NCI-H2107 (cell line): ENCODE results near the gene SLCO2B1.

ENCODE experiments used
- DNase-seq: peaks from one replicate; lab custom pipeline; 2025; lab: John Stamatoyannopoulos, UW

The SLCO2B1 gene

GRCh38 chr11:75145196-75145971 is 5.5 kb upstream of the SLCO2B1 start:
- DNase-seq, result no peak

DNA sequence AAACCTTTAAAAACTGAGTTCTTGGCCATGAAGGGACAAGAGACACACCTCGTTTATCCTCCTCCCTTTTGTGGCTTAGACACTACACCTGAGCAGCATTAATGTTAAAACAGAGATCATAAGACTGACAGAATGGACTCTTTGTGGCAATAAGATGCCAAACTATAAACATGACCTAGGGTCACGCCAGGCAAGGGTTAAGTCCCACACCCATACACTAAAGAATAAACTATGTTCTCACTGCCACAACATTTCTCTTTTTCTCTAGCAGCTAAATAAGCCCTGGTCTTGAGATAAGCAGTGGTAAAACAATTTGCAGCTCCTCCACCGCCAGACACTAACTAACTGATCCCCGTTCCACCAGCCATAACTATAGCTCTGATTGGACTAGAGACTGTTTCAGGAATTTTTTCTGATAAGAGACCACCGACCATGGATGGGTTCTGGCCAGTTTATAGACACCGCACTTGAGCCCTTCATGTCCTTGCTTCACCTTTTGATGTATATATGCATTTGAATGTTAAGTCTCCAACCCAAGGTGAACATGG is 4.9 kb upstream of the SLCO2B1 start:
- DNase-seq, result no peak

DNA sequence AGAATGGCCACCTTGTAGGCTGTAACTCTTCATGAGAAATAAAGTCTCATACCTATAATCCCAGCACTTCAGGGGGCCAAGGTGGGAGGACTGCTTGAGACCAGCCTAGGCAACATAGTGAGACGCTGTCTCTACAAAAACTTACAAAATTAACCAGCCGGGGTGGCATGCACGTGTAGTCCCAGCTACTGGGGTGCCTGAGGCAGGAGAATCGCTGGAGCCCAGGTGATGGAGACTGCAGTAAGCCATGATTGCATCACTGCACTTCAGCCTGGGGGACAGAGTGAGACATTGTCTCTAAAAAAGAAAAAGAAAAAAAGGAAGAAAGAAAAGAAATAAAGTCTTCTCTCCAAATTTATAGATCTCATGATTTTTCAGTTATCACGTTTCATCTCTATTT is 4.2 kb upstream of the SLCO2B1 start:
- no peak for DNase-seq

DNA sequence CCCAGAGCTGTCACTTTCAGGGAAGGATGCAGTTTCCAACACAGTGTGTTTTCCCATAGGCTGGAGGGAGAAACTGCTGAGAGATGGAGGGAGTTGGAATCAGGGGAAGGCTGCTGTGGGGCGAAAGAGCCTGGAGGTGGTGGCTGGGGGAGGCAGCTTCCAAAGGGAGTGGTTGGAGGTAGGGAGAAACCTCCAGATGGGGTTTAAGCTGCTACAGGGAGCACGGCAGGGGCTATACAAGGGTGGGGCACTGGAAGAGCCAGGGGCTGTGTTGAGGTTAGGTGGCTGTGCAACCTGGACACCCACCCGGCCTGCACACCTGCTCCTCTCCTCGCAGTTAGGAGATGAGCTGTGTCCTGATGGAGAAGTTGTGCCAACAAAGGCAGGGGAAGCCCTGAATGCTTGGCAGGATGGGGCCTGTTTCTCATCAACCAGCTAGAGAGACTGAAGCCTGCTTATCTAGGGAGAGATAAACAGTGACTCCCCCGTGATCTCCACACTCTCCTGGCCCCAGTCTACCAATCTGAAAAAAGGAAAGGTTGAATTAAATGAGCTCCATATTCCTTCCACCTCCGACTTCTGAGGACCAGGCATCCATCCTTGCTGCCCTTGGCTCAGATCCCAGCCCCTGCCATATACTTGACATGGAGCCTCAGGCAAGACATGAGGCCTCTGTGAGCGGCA is 3.6 kb upstream of the SLCO2B1 start:
- no peak for DNase-seq

GRCh38 chr11:75147875-75148263 is 3.0 kb upstream of the SLCO2B1 start:
- no peak for DNase-seq

DNA sequence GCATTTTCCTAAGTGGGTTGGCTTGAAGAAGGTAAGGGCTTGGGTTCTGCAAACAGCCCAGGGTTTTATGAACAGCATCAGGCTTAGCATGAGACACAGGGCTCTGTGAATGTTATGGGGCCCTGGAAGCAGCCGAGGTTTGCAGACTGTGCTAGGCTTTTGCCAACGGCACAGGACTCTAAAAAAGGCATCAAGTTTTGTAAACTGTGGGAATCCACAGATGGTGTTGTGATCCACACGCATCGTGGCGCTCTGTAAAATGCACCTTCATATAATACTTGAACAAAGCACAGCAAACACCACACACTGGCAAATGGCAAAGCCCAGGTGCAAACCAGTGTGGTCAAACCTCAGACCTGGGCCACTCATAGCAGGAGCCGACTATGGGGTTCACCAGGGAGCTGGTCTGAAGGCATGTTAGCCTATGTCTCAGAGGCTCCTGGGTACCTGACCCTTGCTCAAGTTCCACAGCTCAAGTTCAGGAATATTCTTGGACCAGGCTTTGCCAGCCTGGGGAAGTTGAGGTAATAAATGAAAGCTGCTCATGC is 2.4 kb upstream of the SLCO2B1 start:
- no peak for DNase-seq

DNA sequence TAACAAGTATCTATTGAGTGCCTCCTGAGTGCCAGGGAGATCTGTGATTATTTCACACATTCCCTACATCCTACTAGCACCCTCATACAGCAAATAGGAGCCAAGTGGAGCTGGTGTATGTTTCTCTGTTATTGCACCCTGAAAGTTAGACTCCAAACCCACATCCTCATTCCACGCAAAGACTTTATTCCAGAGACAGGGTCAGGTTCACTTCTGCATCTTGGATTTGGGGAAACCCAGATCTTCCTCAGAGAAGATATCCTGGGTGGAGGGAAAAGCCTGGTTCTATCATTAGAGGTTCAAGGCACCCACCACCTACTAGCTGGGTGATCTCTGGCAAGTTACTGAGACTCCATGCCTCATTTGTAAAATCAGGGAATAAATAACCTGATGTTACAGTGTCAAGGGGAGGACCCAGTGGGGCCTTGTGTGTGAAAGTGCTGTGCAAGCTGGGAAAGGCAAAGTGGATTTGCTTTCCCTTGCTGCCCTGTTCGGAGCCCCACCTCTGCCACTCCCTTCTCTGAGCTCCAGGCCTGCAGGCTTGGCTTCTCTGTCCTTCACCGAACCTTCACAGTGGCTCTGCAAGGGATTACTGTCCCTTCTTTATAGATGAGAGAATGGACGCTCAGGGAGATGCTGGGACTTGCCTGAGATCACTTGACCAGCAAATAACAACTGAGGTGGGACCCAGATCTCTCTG is 991 bp upstream of the SLCO2B1 start:
- no peak for DNase-seq

GRCh38 chr11:75151346-75152047 is 590 bp downstream of the SLCO2B1 start:
- DNase-seq, result no peak

GRCh38 chr11:75152090-75152489 is 1.2 kb downstream of the SLCO2B1 start:
- DNase-seq, result no peak

- no peak for DNase-seq
Observed at GRCh38 chr11:75152651-75153427, 1.9 kb downstream of the SLCO2B1 start.

DNA sequence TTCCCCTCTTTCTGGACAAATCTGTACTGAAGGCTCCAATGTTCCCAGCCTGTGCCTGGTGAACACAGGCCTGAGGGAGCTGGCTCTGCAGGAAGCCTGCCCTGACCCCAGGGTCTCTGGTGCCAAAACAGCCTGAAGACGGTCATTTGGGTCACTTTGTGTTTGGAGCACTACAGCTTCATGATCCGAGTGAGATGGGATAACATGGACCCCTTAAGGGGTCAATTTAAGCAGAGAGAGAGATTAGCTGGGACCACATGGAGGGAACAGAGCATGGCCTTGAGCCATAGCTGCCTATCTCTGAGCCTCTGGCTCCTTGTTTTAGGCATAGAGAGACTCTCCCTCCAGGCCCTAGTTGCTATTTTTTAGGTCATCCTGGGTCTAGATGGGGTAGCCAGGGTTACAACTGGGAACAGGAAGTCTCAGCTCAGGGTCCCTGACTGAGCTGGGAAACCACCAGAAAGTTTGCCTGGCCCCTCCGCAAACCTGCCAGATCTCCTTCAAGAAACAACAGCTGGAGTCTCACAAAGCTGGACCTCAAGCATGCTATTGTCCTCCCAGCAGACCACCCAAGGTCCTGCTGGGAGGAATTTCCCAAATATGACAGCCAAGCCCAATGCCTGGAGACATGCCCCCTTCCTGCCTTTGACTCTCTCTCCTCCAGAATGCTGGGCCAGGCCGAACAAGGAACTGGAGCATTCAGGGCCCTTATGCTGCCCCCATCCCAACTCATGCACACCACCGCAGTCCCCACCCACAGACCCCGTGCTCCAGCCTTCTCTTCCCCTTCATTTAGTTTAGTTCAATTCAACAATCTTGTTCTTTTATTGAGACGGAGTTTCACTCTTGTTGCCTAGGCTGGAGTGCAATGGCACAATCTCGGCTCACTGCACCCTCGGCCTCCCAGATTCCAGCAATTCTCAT is 4.0 kb downstream of the SLCO2B1 start:
- DNase-seq, result no peak

- DNase-seq, result no peak
Observed at GRCh38 chr11:75155570-75156422, 4.9 kb downstream of the SLCO2B1 start.

GRCh38 chr11:75158241-75158640 is 7.3 kb downstream of the SLCO2B1 start:
- DNase-seq, result no peak

DNA sequence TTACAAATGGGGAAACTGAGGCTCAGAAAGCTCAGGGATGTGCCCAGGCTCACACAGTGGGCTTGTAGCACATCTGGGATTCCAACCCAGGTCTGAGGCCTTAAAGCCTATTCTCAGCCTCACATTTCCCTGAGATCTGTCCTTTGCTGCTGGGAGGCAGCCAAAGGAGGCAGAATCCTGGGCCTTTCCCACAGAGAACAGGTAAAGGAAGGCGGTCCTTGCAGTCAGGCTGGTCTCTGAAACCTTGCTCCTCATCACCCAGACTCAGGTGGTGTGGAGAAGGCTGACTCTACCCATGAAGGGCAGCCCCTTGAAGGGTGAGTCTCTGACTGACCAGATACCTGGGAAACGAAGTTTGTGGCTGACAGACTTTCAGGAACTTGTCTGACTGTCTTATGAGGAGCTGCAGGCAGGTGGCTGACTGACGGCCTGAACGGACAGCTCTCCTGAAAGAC is 7.8 kb downstream of the SLCO2B1 start:
- no peak for DNase-seq

- DNase-seq, result no peak
Observed at GRCh38 chr11:75159151-75159953, 8.4 kb downstream of the SLCO2B1 start.

DNA sequence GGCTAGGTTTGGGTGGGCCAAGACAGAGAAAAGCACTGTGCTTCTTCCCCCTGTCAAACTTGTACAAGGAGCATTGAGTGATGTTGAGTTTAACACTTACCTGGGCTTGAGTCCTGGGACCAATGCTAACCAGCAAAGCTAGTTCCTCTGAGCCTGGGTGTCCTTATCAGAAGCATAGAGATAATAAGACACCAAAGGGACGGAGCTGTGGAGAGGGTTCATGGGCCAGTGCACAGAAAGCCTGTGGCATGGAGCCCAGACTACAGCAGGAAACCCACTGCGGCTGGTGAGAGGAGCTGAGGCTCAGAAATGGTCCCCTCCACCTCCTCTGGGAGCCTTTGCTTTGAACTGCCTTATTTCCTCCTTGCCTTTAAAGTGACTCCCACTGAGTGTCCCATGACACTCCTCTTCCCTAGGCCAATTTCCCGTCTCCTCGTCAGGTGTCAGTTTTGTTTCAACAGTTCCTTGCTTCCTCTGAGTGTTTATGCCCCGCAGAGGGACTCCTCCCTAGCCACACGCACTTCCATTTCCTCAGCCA is 9.4 kb downstream of the SLCO2B1 start:
- no peak for DNase-seq

DNA sequence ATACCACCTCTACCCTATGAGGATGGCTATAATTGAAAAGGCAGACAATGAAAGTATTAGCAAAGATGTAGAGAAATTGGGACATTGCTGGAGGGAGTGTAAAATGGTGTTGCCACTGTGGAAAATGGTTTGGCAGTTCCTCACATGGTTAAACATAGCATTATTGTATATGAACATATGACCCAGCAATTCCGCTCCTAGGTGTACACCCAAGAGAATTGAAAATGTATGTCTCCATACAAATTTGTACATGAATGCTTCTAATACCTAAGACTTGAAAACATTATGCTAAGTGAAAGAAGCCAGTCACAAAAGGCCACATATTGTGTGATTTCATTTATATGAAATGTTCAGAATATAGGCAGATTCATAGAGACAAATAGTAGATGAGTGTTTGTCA is 10.0 kb downstream of the SLCO2B1 start:
- DNase-seq, result no peak
